A673 (cell line): ENCODE results near the gene C3orf20. TPM values are rescaled to one million over a fixed set of nuclear protein-coding genes. Genes with fewer than 3 reads are reported as not detected.

Experiments used
- BruUV-seq: library from RNA; stranded (reverse); fragments of 400-500 nt; replicated peaks from 2 replicates; lab custom pipeline; 2021; lab: Mats Ljungman, UMichigan
- CTCF ChIA-PET: fragments of 300-600 bp; sonication (Branson Sonifier 250); formaldehyde crosslinking; loops from one replicate; lab custom pipeline; 2022; ENCODE audit warnings: antibody characterized with exemption; lab: Charles Lee
- POLR2A ChIA-PET: fragments of 300-600 bp; sonication (Branson Sonifier 250); formaldehyde crosslinking; loops from one replicate; lab custom pipeline; 2022; ENCODE audit warnings: antibody characterized with exemption; ENCODE audit not compliant: low non-redundant PET; lab: Charles Lee
- DNase-seq: peaks from one replicate; pipeline ENCODE4 v3.0.0-alpha.2; 2015; ENCODE audit warnings: low spot score
- H3K27ac ChIP-seq: fragments of 200-600 bp; sonication (generic); 2 replicates; pipeline ENCODE4 v1.5.1; 2016; ENCODE audit warnings: mixed run types, low read depth, mild to moderate bottlenecking, mixed read lengths, antibody characterized with exemption, low read length; ENCODE audit not compliant: poor library complexity, severe bottlenecking
- H3K27me3 ChIP-seq: fragments of 200-600 bp; sonication (generic); replicated peaks from 2 replicates; pipeline ENCODE4 v1.6.1; 2017; ENCODE audit warnings: mixed run types, low read depth, mild to moderate bottlenecking, mixed read lengths, antibody characterized with exemption, low read length; ENCODE audit not compliant: insufficient read depth, poor library complexity
- H3K36me3 ChIP-seq: fragments of 200-600 bp; sonication (generic); 2 replicates; pipeline ENCODE4 v1.6.1; 2016; ENCODE audit warnings: mixed run types, mild to moderate bottlenecking, mixed read lengths, antibody characterized with exemption, low read length; ENCODE audit not compliant: insufficient read depth, poor library complexity, severe bottlenecking
- H3K4me1 ChIP-seq: fragments of 200-600 bp; sonication (generic); 2 replicates; pipeline ENCODE4 v1.6.1; 2017; ENCODE audit warnings: mixed run types, mild to moderate bottlenecking, mixed read lengths, antibody characterized with exemption, low read length; ENCODE audit not compliant: insufficient read depth, poor library complexity, severe bottlenecking
- H3K4me3 ChIP-seq: fragments of 200-600 bp; sonication (generic); 2 replicates; pipeline ENCODE4 v1.5.1; 2016; ENCODE audit warnings: low read depth, mixed run types, mild to moderate bottlenecking, mixed read lengths, low read length; ENCODE audit not compliant: poor library complexity, severe bottlenecking
- H3K9me3 ChIP-seq: fragments of 200-600 bp; sonication (generic); 2 replicates; pipeline ENCODE4 v1.6.1; 2016; ENCODE audit warnings: mixed run types, low read depth, mild to moderate bottlenecking, mixed read lengths, antibody characterized with exemption, low read length; ENCODE audit not compliant: poor library complexity, severe bottlenecking
- CTCF ChIP-seq: fragments of 300-800, 200-600 bp; sonication (generic); conservative IDR thresholded peaks from 2 replicates; pipeline ENCODE4 v1.5.1; 2017; ENCODE audit warnings: low read depth, mild to moderate bottlenecking, antibody characterized with exemption, low read length, moderate library complexity, mixed read lengths
- EZH2 ChIP-seq: fragments of 200-600 bp; sonication (generic); IDR thresholded peaks from 2 replicates; pipeline ENCODE4 v1.6.1; 2017; ENCODE audit warnings: borderline replicate concordance, low read depth, mild to moderate bottlenecking, mixed read lengths, antibody characterized with exemption, low read length; ENCODE audit not compliant: poor library complexity, severe bottlenecking
- intact Hi-C: fragments of 100-400 bp; cut with micrococcal nuclease; formaldehyde crosslinking; loops from one replicate; pipeline ENCODE4 v1.10.0; 2022; ENCODE audit not compliant: unreplicated experiment
- total RNA-seq: library from RNA; stranded (reverse); gene quantifications from 2 replicates; pipeline ENCODE4 v1.2.3, GENCODE V29; 2021

Gene C3orf20
- total RNA-seq, 1 experiment from 2014 or later = 0.17 TPM

- Histone ChIP-seq H3K4me1 (no peaks in the 10 kb centered on the region), H3K27ac (no peak overlapping the region), H3K36me3 (no peaks in the 10 kb centered on the region), H3K4me3 (no peak overlapping the region), H3K27me3 (peaks cover 30% of the 10 kb centered on the region), H3K9me3 (no peaks in the 10 kb centered on the region)
- BruUV-seq = no TSS peak
- POLR2A ChIA-PET = no interaction called here
- CTCF ChIA-PET = interaction anchor here (0.6 to 1.4 kb wide), 2 partner anchors 17 to 130 kb away, joined by 4 to 5 read pairs; no protein-coding TSS in a partner anchor
- intact Hi-C loops = loop anchor here (1.0 kb wide), 1 partner anchor 130 kb away; no protein-coding TSS in a partner anchor
- peak; percentile 55 for DNase-seq
- no peak for TF ChIP-seq EZH2
- peak; percentile 73 for TF ChIP-seq CTCF
Observed at GRCh38 chr3:14791343-14791945, 116.5 kb downstream of the C3orf20 start.

GRCh38 chr3:14792691-14793121 is 117.8 kb downstream of the C3orf20 start:
- TF ChIP-seq EZH2 (no peak), CTCF (no peak)
- H3K27me3 ChIP-seq = peaks cover 38% of the 10 kb centered on the region

GRCh38 chr3:14793126-14793857 is 118.4 kb downstream of the C3orf20 start:
- CTCF ChIA-PET = no interaction called here
- no TSS peak for BruUV-seq
- Histone ChIP-seq H3K9me3 (no peaks in the 10 kb centered on the region), H3K27me3 (peaks cover 43% of the 10 kb centered on the region), H3K4me3 (no peak overlapping the region), H3K27ac (no peak overlapping the region), H3K4me1 (no peaks in the 10 kb centered on the region), H3K36me3 (no peaks in the 10 kb centered on the region)
- TF ChIP-seq EZH2 (no peak), CTCF (no peak)
- POLR2A ChIA-PET = no interaction called here
- intact Hi-C loops = no loop called here
- no peak for DNase-seq

More at GRCh38 chr3:14792691-14793121, 117.8 kb downstream of the C3orf20 start:
- BruUV-seq = no TSS peak
- Histone ChIP-seq H3K4me3 (no peak overlapping the region), H3K9me3 (no peaks in the 10 kb centered on the region), H3K36me3 (no peaks in the 10 kb centered on the region), H3K27ac (no peak overlapping the region), H3K4me1 (no peaks in the 10 kb centered on the region)
- intact Hi-C loops = no loop called here
- ChIA-PET CTCF (no interaction called here), POLR2A (no interaction called here)
- no peak for DNase-seq
